CD14-positive monocyte (primary cell): Measurements from ENCODE around the gene PMEPA1. TPM values are rescaled to one million over a fixed set of nuclear protein-coding genes. Genes with fewer than 3 reads are reported as not detected.
A peak's percentile ranks its signal among the peaks of the same experiment; 100 is the strongest.

Source experiments
- DNase-seq, 3 donors: peaks; one replicate each; pipeline ENCODE4 v3.0.0-alpha.2; 2011 to 2022
- H2AFZ ChIP-seq: 2 replicates; pipeline ENCODE4 v1.6.0; 2012; ENCODE audit warnings: mild to moderate bottlenecking, low read depth, low read length, inconsistent platforms; ENCODE audit not compliant: insufficient read depth, poor library complexity, severe bottlenecking
- H3K27ac ChIP-seq, 2 donors: 1 replicate in 1 of 2; 2 replicates in 1 of 2; pipeline ENCODE4 v1.5.1; 2012 to 2013; ENCODE audit warnings: low read length in 2 of 2, control low read depth in 1 of 2, inconsistent platforms in 1 of 2, low read depth in 1 of 2, mild to moderate bottlenecking in 1 of 2
- H3K27me3 ChIP-seq, 2 donors: one replicate each; pipeline versions ENCODE4 v1.6.0 to v1.6.1; 2011 to 2013; ENCODE audit warnings: low read length in 2 of 2; ENCODE audit not compliant: control insufficient read depth in 2 of 2, insufficient read depth in 2 of 2
- H3K36me3 ChIP-seq, 2 donors: replicated peaks in 1 of 2; 1 replicate in 1 of 2; 2 replicates in 1 of 2; pipeline versions ENCODE4 v1.5.1 to v1.6.1; 2012 to 2013; ENCODE audit warnings: low read length in 2 of 2, control low read depth in 1 of 2, inconsistent platforms in 1 of 2, mild to moderate bottlenecking in 1 of 2; ENCODE audit not compliant: insufficient read depth in 2 of 2, control insufficient read depth in 1 of 2
- H3K4me1 ChIP-seq, 2 donors: 1 replicate in 1 of 2; 2 replicates in 1 of 2; pipeline versions ENCODE4 v1.5.1 to v1.6.1; 2012 to 2013; ENCODE audit warnings: low read length in 2 of 2, control low read depth in 1 of 2, inconsistent platforms in 1 of 2, mild to moderate bottlenecking in 1 of 2, moderate library complexity in 1 of 2; ENCODE audit not compliant: insufficient read depth in 2 of 2, control insufficient read depth in 1 of 2
- H3K4me2 ChIP-seq: replicated peaks from 2 replicates; pipeline ENCODE3; 2012; ENCODE audit warnings: low read length, moderate library complexity, mild to moderate bottlenecking; ENCODE audit not compliant: poor library complexity, severe bottlenecking; ENCODE audit errors: extremely low read depth
- H3K4me3 ChIP-seq, 3 experiments: fragments of 200-600 bp in 1 of 3; sonication (generic) in 1 of 3; replicated peaks in 1 of 3; 1 replicate in 2 of 3; 2 replicates in 1 of 3; pipeline ENCODE4 v1.5.1; 2011 to 2013; ENCODE audit warnings: low read length in 3 of 3, mild to moderate bottlenecking in 3 of 3, control low read depth in 2 of 3, low read depth in 2 of 3, inconsistent platforms in 1 of 3, moderate library complexity in 1 of 3
- H3K79me2 ChIP-seq: 2 replicates; pipeline ENCODE4 v1.6.0; 2012; ENCODE audit warnings: mild to moderate bottlenecking, control low read depth, inconsistent platforms, low read length, moderate library complexity; ENCODE audit not compliant: insufficient read depth
- H3K9ac ChIP-seq: 2 replicates; pipeline ENCODE4 v1.6.0; 2017; ENCODE audit warnings: low read length, mild to moderate bottlenecking; ENCODE audit not compliant: insufficient read depth, poor library complexity, severe bottlenecking
- H3K9me3 ChIP-seq, 2 donors: replicated peaks in 1 of 2; 1 replicate in 1 of 2; 2 replicates in 1 of 2; pipeline versions ENCODE4 v1.5.1 to v1.6.1; 2012 to 2013; ENCODE audit warnings: low read length in 2 of 2, control low read depth in 1 of 2; ENCODE audit not compliant: control insufficient read depth in 1 of 2, insufficient read depth in 1 of 2
- H4K20me1 ChIP-seq: 2 replicates; pipeline ENCODE4 v1.6.0; 2012; ENCODE audit warnings: mild to moderate bottlenecking, low read length, control low read depth, moderate library complexity; ENCODE audit not compliant: insufficient read depth
- H3K27ac Mint-ChIP-seq, 7 donors: one replicate each; pipeline ENCODE4 v1.8.0; 2020; ENCODE audit warnings: mild to moderate bottlenecking in 7 of 7, mixed read lengths in 7 of 7, moderate library complexity in 6 of 7, inconsistent platforms in 2 of 7
- H3K27me3 Mint-ChIP-seq, 3 donors: one replicate each; pipeline ENCODE4 v1.8.0; 2021 to 2022; ENCODE audit warnings: low read depth in 3 of 3, mild to moderate bottlenecking in 3 of 3, mixed read lengths in 3 of 3, moderate library complexity in 3 of 3, inconsistent platforms in 1 of 3
- H3K36me3 Mint-ChIP-seq, 2 donors: one replicate each; pipeline ENCODE4 v1.8.0; 2020; ENCODE audit warnings: mixed read lengths in 2 of 2, inconsistent platforms in 1 of 2, mild to moderate bottlenecking in 1 of 2
- H3K4me1 Mint-ChIP-seq: one replicate; pipeline ENCODE4 v1.8.0; 2020; ENCODE audit warnings: mild to moderate bottlenecking, mixed read lengths
- H3K4me3 Mint-ChIP-seq, 2 donors: one replicate each; pipeline ENCODE4 v1.8.0; 2020; ENCODE audit warnings: mild to moderate bottlenecking in 2 of 2, mixed read lengths in 2 of 2, moderate library complexity in 1 of 2
- H3K9me3 Mint-ChIP-seq, 7 donors: one replicate each; pipeline ENCODE4 v1.8.0; 2020 to 2022; ENCODE audit warnings: mixed read lengths in 7 of 7, mild to moderate bottlenecking in 6 of 7, moderate library complexity in 6 of 7, inconsistent platforms in 2 of 7
- CTCF ChIP-seq: fragments of 200-600 bp; IDR thresholded peaks from one replicate; pipeline ENCODE4 v1.8.0; 2022; ENCODE audit warnings: antibody characterized with exemption, mild to moderate bottlenecking
- WGBS: methylation state at CpG from one replicate; pipeline ENCODE4 v1.1.5; 2013; ENCODE audit warnings: missing lambda C conversion rate; ENCODE audit not compliant: insufficient coverage; 5-methylcytosine and 5-hydroxymethylcytosine counted together
- intact Hi-C, 2 donors: fragments of 100-400 bp; cut with micrococcal nuclease; formaldehyde crosslinking; loops; one replicate each; pipeline versions ENCODE4 v1.15.0 to v1.15.1; 2023
- polyA plus RNA-seq, 3 donors: library from polyadenylated mRNA; depleted of rRNA in 1 of 3; unstranded in 2 of 3; stranded (reverse) in 1 of 3; fragments of 300-500 nt in 2 of 3; fragments of >200 nt in 1 of 3; fragmentation: Illumina TruSeq in 2 of 3; gene quantifications; 1 replicate in 2 of 3; 2 replicates in 1 of 3; pipeline ENCODE4 v1.2.3, GENCODE V29; 2012 to 2021

The PMEPA1 gene
- polyA plus RNA-seq, 3 donors, result 0.12 to 0.73 (median 0.59) TPM

GRCh38 chr20:57682184-57683101 is 27.4 kb downstream of the PMEPA1 start:
- no peak overlapping the region for H3K27ac Mint-ChIP-seq
- H3K36me3 Mint-ChIP-seq, result no peaks in the 10 kb centered on the region
- TF ChIP-seq CTCF, result no peak
- no peak overlapping the region for H3K4me2 ChIP-seq
- H3K4me3 Mint-ChIP-seq, result no peak overlapping the region
- no peaks in the 10 kb centered on the region for H4K20me1 ChIP-seq
- no peak for DNase-seq
- WGBS, result 93% methylated on average over 15 of the region's 28 CpGs
- H3K9ac ChIP-seq, result no peak overlapping the region
- H3K4me3 ChIP-seq, result no peak overlapping the region
- no peak overlapping the region for H2AFZ ChIP-seq
- H3K4me1 Mint-ChIP-seq, result peaks cover 3% of the 10 kb centered on the region
- H3K79me2 ChIP-seq, result no peaks in the 10 kb centered on the region
- no peaks in the 10 kb centered on the region for H3K4me1 ChIP-seq
- H3K27ac ChIP-seq, result no peak overlapping the region
- peaks cover 0 to 3% (median 0%) of the 10 kb centered on the region in 7 donors for H3K9me3 Mint-ChIP-seq
- intact Hi-C loops, result no loop called here
- no peaks in the 10 kb centered on the region for H3K36me3 ChIP-seq
- H3K27me3 ChIP-seq, result peaks cover 0 to 17% of the 10 kb centered on the region in 2 donors
- H3K9me3 ChIP-seq, result no peaks in the 10 kb centered on the region
- peaks cover 15 to 28% (median 26%) of the 10 kb centered on the region in 3 donors for H3K27me3 Mint-ChIP-seq

GRCh38 chr20:57680934-57681914 is 28.6 kb downstream of the PMEPA1 start:
- Histone ChIP-seq H3K9me3 (no peaks in the 10 kb centered on the region), H3K27me3 (peaks cover 0 to 17% of the 10 kb centered on the region in 2 donors), H3K4me1 (no peaks in the 10 kb centered on the region), H3K4me2 (no peak overlapping the region), H3K79me2 (no peaks in the 10 kb centered on the region), H4K20me1 (no peaks in the 10 kb centered on the region), H3K4me3 (no peak overlapping the region), H3K27ac (no peak overlapping the region), H2AFZ (no peak overlapping the region), H3K36me3 (no peaks in the 10 kb centered on the region), H3K9ac (no peak overlapping the region)
- no peak for TF ChIP-seq CTCF
- Mint-ChIP-seq H3K4me1 (peaks cover 5% of the 10 kb centered on the region), H3K36me3 (no peaks in the 10 kb centered on the region), H3K27me3 (peaks cover 15 to 30% (median 28%) of the 10 kb centered on the region in 3 donors), H3K27ac (peak overlapping the region in 1 of 7 donors; percentile 23), H3K9me3 (peaks cover 0 to 3% (median 0%) of the 10 kb centered on the region in 7 donors), H3K4me3 (peak overlapping the region in 1 of 2 donors; percentile 0)
- WGBS, result 44% methylated on average over 20 of the region's 24 CpGs
- intact Hi-C loops, result no loop called here
- DNase-seq, result no peak
